DND-41 (cell line): Measurements from ENCODE around the gene OR4D9.
"Not testable (repeated sequence)": the region's sequence is repeated elsewhere in the genome, so short reads cannot be mapped to it uniquely, and the experiment has no call there.

Experiments used
- ATAC-seq: fragments of 200-7000 bp; cut with Tn5 transposase; 3 replicates; pipeline ENCODE4 v1.9.1; 2021; ENCODE audit warnings: low read depth; ENCODE audit not compliant: insufficient read depth
- DNase-seq: peaks from one replicate; pipeline ENCODE4 v3.0.0-alpha.2; 2020
- H2AFZ ChIP-seq: 2 replicates; pipeline ENCODE4 v1.6.0; 2012; ENCODE audit warnings: low read depth, low read length
- H3K27ac ChIP-seq: 2 replicates; pipeline ENCODE4 v1.5.1; 2012; ENCODE audit warnings: low read length, inconsistent platforms
- H3K27me3 ChIP-seq: fragments of 200-600 bp; sonication (generic); 2 replicates; pipeline ENCODE4 v1.6.0; 2012; ENCODE audit warnings: low read length, mild to moderate bottlenecking, inconsistent platforms; ENCODE audit not compliant: insufficient read depth, poor library complexity
- H3K36me3 ChIP-seq: 2 replicates; pipeline ENCODE4 v1.5.1; 2012; ENCODE audit warnings: low read length, inconsistent platforms; ENCODE audit not compliant: insufficient read depth
- H3K4me1 ChIP-seq: 2 replicates; pipeline ENCODE4 v1.5.1; 2012; ENCODE audit warnings: mild to moderate bottlenecking, low read length; ENCODE audit not compliant: insufficient read depth
- H3K4me2 ChIP-seq: 2 replicates; pipeline ENCODE4 v1.6.0; 2012; ENCODE audit warnings: mild to moderate bottlenecking, moderate library complexity, low read length, inconsistent platforms; ENCODE audit not compliant: insufficient read depth
- H3K4me3 ChIP-seq, 2 experiments: fragments of 200-600 bp in 1 of 2; shearing (Covaris generic) in 1 of 2; 2 replicates each; pipeline ENCODE4 v1.5.1; 2012 to 2016; ENCODE audit warnings: inconsistent platforms in 2 of 2, low read length in 2 of 2, mild to moderate bottlenecking in 2 of 2, low read depth in 1 of 2, moderate library complexity in 1 of 2
- H3K79me2 ChIP-seq: 2 replicates; pipeline ENCODE4 v1.6.0; 2012; ENCODE audit warnings: low read length, inconsistent platforms; ENCODE audit not compliant: insufficient read depth
- H3K9ac ChIP-seq: 2 replicates; pipeline ENCODE4 v1.6.0; 2012; ENCODE audit warnings: low read depth, mild to moderate bottlenecking, inconsistent platforms, low read length, moderate library complexity
- H3K9me3 ChIP-seq: 2 replicates; pipeline ENCODE4 v1.5.1; 2012; ENCODE audit warnings: low read length, moderate library complexity, mild to moderate bottlenecking, inconsistent platforms; ENCODE audit not compliant: insufficient read depth, severe bottlenecking
- H4K20me1 ChIP-seq: 2 replicates; pipeline ENCODE4 v1.6.0; 2012; ENCODE audit warnings: low read length; ENCODE audit not compliant: insufficient read depth
- CTCF ChIP-seq: IDR thresholded peaks from 2 replicates; pipeline ENCODE4 v1.5.1; 2012; ENCODE audit warnings: borderline replicate concordance, low read length, moderate library complexity, mild to moderate bottlenecking; ENCODE audit not compliant: poor library complexity, severe bottlenecking; ENCODE audit errors: extremely low read depth
- EZH2 ChIP-seq: IDR thresholded peaks from 3 replicates; pipeline ENCODE4 v1.6.1; 2012; ENCODE audit warnings: borderline replicate concordance, low read depth, mild to moderate bottlenecking, moderate library complexity, low read length, inconsistent platforms; ENCODE audit not compliant: severe bottlenecking

The OR4D9 gene

GRCh38 chr11:59503276-59503675, 8.1 kb upstream of the OR4D9 start, which contains the start of gene OR4D11:
Gene OR4D11, plus strand, starts transcription at chr11:59503576. Its CDS starts 0 bp downstream, at chr11:59503576.
- Histone ChIP-seq H3K9me3 (no peaks in the 10 kb centered on the region), H2AFZ (no peak within 1 kb of the TSS), H3K27ac (no peak within 1 kb of the TSS), H3K9ac (no peak within 1 kb of the TSS), H3K4me2 (no peak within 1 kb of the TSS), H3K27me3 (peaks cover 7% of the 10 kb centered on the region), H3K4me3 (no peak within 1 kb of the TSS), H3K36me3 (no peaks in the 10 kb centered on the region), H3K79me2 (no peaks in the 10 kb centered on the region), H3K4me1 (no peaks in the 10 kb centered on the region), H4K20me1 (no peaks in the 10 kb centered on the region)
- TF ChIP-seq CTCF (no peak), EZH2 (no peak)
- ATAC-seq = no peak
- no peak for DNase-seq

GRCh38 chr11:59511675-59512074, 336 bp downstream of the OR4D9 start:
- no peak for DNase-seq
- Histone ChIP-seq H3K79me2 (no peaks in the 10 kb centered on the region), H3K4me1 (peaks cover 22% of the 10 kb centered on the region), H3K36me3 (no peaks in the 10 kb centered on the region), H3K9me3 (no peaks in the 10 kb centered on the region), H4K20me1 (no peaks in the 10 kb centered on the region), H3K4me3 (no peak overlapping the region), H3K4me2 (no peak overlapping the region), H2AFZ (no peak overlapping the region), H3K9ac (no peak overlapping the region), H3K27ac (no peak overlapping the region), H3K27me3 (no peaks in the 10 kb centered on the region)
- TF ChIP-seq CTCF (no peak), EZH2 (no peak)
- no peak for ATAC-seq

GRCh38 chr11:59520139-59520538, 8.8 kb downstream of the OR4D9 start:
- H3K4me3 ChIP-seq, H3K27ac ChIP-seq, H3K9me3 ChIP-seq, DNase-seq, H4K20me1 ChIP-seq, H3K4me2 ChIP-seq, H3K36me3 ChIP-seq, H3K27me3 ChIP-seq, ATAC-seq, H3K9ac ChIP-seq, H2AFZ ChIP-seq, H3K79me2 ChIP-seq, H3K4me1 ChIP-seq: not testable (repeated sequence)

- H3K4me1 ChIP-seq = no peaks in the 10 kb centered on the region
- H3K27ac ChIP-seq = no peak overlapping the region
- no peak overlapping the region for H3K4me2 ChIP-seq
- no peak overlapping the region for H3K4me3 ChIP-seq
- H3K9ac ChIP-seq = no peak overlapping the region
- no peaks in the 10 kb centered on the region for H3K36me3 ChIP-seq
- no peaks in the 10 kb centered on the region for H3K9me3 ChIP-seq
- DNase-seq = no peak
- no peaks in the 10 kb centered on the region for H4K20me1 ChIP-seq
- TF ChIP-seq EZH2 = no peak
- TF ChIP-seq CTCF = no peak
- no peak overlapping the region for H2AFZ ChIP-seq
- ATAC-seq = no peak
- no peaks in the 10 kb centered on the region for H3K79me2 ChIP-seq
- H3K27me3 ChIP-seq = peaks cover 9% of the 10 kb centered on the region
These were observed 9.4 kb downstream of the OR4D9 start for GRCh38 chr11:59520741-59521140.
